Ishikawa (cell line): Measurements from ENCODE around the gene YIPF6.

Experiments
- CEBPB ChIP-seq: IDR thresholded peaks from 2 replicates; pipeline ENCODE4 v1.6.1; 2012
- CREB1 ChIP-seq: IDR thresholded peaks from 2 replicates; pipeline ENCODE4 v1.6.1; 2012; ENCODE audit warnings: low read depth
- EGR1 ChIP-seq: IDR thresholded peaks from 2 replicates; pipeline ENCODE4 v1.6.1; 2012
- EP300 ChIP-seq: IDR thresholded peaks from 2 replicates; pipeline ENCODE4 v1.6.1; 2012; ENCODE audit warnings: borderline replicate concordance
- FOXM1 ChIP-seq: IDR thresholded peaks from 2 replicates; pipeline ENCODE4 v1.6.1; 2012; ENCODE audit warnings: low read depth, borderline replicate concordance
- NFIC ChIP-seq: IDR thresholded peaks from 2 replicates; pipeline ENCODE4 v1.6.1; 2012
- RAD21 ChIP-seq: IDR thresholded peaks from 2 replicates; pipeline ENCODE4 v1.6.1; 2012; ENCODE audit warnings: low read depth
- TAF1 ChIP-seq: IDR thresholded peaks from 2 replicates; pipeline ENCODE4 v1.6.1; 2012; ENCODE audit warnings: low read depth, mild to moderate bottlenecking
- TCF12 ChIP-seq: IDR thresholded peaks from 2 replicates; pipeline ENCODE4 v1.6.1; 2012; ENCODE audit warnings: low read depth
- TEAD4 ChIP-seq: IDR thresholded peaks from 2 replicates; pipeline ENCODE4 v1.6.1; 2012
- YY1 ChIP-seq: IDR thresholded peaks from 2 replicates; pipeline ENCODE4 v1.6.1; 2012; ENCODE audit warnings: low read depth
- ZBTB7A ChIP-seq: IDR thresholded peaks from 2 replicates; pipeline ENCODE4 v1.6.1; 2012; ENCODE audit warnings: low read depth
- TF ChIP-seq, protein P1 (sequence below): IDR thresholded peaks from 2 replicates; pipeline ENCODE4 v1.6.1; 2012; ENCODE audit warnings: low read depth, mild to moderate bottlenecking
- TF ChIP-seq, protein P2 (sequence below): IDR thresholded peaks from 2 replicates; pipeline ENCODE4 v1.6.1; 2012
- TF ChIP-seq, protein P3 (sequence below): IDR thresholded peaks from 2 replicates; pipeline ENCODE4 v1.6.1; 2012

Gene YIPF6

DNA sequence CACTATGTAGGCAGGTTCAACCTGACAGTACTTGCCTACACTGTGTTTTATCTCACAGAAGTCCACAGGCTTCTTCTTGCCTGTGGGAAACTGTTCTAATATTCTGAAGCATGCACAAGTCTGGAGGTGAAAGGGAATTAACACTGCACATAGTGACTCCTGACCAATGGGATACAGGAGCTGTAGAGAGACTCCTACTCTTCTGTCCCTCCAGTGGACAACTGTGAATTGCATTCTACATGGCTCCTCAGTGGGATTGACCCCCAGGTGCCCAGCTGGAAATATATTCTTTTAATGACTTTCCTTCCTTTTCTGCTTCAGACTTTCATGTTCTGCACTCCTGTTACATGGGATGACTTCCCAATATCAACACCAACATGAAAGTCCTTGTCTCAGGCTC, 8.2 kb upstream of the YIPF6 start:
- TF ChIP-seq FOXM1 (no peak), RAD21 (peak; percentile 42)

DNA sequence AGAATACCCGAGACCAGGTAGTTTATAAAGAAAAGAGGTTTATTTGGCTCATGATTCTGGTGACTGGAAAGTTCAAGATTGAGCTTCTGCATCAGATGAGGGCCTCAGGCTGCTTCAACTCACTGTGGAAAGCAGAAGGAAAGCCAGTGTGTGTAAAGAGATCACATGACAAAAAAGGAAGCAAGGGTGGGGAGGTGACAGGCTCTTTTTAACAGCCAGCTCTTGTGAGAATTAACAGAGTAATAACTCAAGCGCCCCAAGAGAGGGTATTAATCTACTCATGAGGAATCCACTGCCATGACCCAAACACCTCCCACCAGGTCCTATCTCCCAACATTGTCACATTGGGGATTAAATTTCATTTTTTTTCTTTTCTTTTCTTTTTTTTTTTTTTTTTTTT, 6.3 kb upstream of the YIPF6 start:
- TF ChIP-seq ZBTB7A = no peak
- TF ChIP-seq, protein P1, sequence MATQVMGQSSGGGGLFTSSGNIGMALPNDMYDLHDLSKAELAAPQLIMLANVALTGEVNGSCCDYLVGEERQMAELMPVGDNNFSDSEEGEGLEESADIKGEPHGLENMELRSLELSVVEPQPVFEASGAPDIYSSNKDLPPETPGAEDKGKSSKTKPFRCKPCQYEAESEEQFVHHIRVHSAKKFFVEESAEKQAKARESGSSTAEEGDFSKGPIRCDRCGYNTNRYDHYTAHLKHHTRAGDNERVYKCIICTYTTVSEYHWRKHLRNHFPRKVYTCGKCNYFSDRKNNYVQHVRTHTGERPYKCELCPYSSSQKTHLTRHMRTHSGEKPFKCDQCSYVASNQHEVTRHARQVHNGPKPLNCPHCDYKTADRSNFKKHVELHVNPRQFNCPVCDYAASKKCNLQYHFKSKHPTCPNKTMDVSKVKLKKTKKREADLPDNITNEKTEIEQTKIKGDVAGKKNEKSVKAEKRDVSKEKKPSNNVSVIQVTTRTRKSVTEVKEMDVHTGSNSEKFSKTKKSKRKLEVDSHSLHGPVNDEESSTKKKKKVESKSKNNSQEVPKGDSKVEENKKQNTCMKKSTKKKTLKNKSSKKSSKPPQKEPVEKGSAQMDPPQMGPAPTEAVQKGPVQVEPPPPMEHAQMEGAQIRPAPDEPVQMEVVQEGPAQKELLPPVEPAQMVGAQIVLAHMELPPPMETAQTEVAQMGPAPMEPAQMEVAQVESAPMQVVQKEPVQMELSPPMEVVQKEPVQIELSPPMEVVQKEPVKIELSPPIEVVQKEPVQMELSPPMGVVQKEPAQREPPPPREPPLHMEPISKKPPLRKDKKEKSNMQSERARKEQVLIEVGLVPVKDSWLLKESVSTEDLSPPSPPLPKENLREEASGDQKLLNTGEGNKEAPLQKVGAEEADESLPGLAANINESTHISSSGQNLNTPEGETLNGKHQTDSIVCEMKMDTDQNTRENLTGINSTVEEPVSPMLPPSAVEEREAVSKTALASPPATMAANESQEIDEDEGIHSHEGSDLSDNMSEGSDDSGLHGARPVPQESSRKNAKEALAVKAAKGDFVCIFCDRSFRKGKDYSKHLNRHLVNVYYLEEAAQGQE = no peak
- TF ChIP-seq NFIC = no peak
- TF ChIP-seq EP300 = no peak
- TF ChIP-seq TAF1 = no peak
- no peak for TF ChIP-seq EGR1
- TF ChIP-seq CEBPB = no peak
- TF ChIP-seq, protein P2, sequence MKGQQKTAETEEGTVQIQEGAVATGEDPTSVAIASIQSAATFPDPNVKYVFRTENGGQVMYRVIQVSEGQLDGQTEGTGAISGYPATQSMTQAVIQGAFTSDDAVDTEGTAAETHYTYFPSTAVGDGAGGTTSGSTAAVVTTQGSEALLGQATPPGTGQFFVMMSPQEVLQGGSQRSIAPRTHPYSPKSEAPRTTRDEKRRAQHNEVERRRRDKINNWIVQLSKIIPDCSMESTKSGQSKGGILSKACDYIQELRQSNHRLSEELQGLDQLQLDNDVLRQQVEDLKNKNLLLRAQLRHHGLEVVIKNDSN = no peak
- no peak for TF ChIP-seq FOXM1
- TF ChIP-seq, protein P3, sequence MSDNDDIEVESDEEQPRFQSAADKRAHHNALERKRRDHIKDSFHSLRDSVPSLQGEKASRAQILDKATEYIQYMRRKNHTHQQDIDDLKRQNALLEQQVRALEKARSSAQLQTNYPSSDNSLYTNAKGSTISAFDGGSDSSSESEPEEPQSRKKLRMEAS = no peak

DNA sequence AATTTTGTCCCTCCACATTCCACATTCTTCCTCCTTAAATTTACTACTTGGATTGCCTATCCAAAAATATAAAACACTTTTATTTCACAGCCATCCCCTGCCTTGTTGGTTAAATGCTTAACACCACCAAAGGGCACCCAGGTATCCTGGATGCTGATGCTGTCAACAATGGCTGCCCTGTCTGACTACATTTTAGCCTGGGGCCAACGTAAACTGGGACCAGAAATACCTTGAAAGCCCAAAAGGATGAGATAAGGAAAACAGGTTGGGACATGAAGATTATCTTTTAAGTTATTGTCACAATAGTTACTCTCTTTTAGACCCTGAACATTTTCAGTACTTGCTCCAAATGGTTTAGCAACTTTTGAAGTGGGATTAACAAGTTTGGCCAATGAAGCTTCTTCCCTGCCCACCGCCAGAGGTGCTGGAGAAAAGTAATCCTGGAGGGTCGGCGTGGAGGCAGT, 775 bp upstream of the YIPF6 start:
- no peak for TF ChIP-seq RAD21
- TF ChIP-seq CREB1 = no peak
- TF ChIP-seq, protein P1 = no peak
- TF ChIP-seq EP300 = no peak
- TF ChIP-seq CEBPB = no peak

DNA sequence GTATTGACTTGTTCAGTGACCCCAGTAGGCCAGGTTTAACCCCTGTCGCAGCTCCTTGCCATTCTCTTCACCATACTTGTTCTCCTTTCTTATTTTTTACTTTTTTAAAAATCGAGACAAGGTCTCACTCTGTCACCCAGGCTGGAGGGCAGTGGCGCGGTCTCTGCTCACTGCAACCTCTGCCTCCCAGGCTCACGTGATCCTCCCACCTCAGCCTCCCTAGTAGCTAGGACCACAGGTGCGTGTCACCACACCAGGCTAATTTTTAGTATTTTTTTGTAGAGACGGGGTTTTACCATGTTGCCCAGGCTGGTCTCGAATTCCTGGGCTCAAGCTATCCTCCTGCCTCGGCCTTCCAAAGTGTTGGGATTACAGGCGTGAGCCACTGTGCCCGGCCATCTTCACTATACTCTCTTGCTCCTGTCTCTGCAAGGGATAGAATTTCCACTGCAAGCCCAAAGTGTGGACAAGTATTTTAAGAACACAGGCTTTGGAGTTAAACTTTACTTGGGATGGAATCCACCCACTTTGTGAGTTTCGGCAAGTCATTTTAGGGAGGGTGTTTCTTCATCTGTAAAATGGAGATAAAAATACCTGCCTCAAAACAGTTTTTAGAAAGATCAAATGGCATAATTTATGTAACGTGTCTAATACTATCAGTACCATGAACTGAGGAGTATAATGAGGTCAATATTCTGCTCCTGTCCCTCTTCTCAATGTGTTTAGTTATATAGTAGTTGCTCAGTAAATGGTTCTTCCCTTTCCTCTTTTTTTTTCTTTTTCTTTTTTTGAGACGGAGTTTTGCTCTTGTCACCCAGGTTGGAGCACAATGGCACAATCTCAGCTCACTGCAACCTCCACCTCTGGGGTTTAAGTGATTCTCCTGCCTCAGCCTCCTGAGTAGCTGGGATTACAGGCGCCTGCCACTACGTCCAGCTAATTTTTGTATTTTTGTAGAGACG, 973 bp downstream of the YIPF6 start:
- TF ChIP-seq EP300 (no peak), TEAD4 (no peak), CREB1 (no peak), ZBTB7A (no peak), YY1 (no peak), TAF1 (no peak), RAD21 (no peak), EGR1 (no peak), TCF12 (no peak), CEBPB (no peak), NFIC (no peak)
- TF ChIP-seq, protein P2 = no peak
- TF ChIP-seq, protein P1 = no peak
- TF ChIP-seq, protein P3 = no peak
